Peyer's patch (tissue), 4 donors: Measurements from ENCODE around the gene LRRN3.

Experiments used
- POLR2A ChIP-seq, 2 donors: fragments of 450-650 bp; IDR thresholded peaks; one replicate each; pipeline ENCODE4 v1.5.1; 2017; ENCODE audit warnings: antibody characterized with exemption in 2 of 2, mild to moderate bottlenecking in 2 of 2, moderate library complexity in 2 of 2
- TF ChIP-seq, protein P1 (sequence below), 6 experiments: fragments of 450-650 bp in 4 of 6; fragments of 200-600 bp in 2 of 6; sonication (generic) in 1 of 6; IDR thresholded peaks; one replicate each; pipeline ENCODE4 v1.5.1; 2017 to 2019; ENCODE audit warnings: antibody characterized with exemption in 6 of 6, mild to moderate bottlenecking in 3 of 6, moderate library complexity in 1 of 6

GRCh38 chr7:111088328-111088727 lies 2.6 kb upstream of the LRRN3 start:
- TF ChIP-seq, protein P1, sequence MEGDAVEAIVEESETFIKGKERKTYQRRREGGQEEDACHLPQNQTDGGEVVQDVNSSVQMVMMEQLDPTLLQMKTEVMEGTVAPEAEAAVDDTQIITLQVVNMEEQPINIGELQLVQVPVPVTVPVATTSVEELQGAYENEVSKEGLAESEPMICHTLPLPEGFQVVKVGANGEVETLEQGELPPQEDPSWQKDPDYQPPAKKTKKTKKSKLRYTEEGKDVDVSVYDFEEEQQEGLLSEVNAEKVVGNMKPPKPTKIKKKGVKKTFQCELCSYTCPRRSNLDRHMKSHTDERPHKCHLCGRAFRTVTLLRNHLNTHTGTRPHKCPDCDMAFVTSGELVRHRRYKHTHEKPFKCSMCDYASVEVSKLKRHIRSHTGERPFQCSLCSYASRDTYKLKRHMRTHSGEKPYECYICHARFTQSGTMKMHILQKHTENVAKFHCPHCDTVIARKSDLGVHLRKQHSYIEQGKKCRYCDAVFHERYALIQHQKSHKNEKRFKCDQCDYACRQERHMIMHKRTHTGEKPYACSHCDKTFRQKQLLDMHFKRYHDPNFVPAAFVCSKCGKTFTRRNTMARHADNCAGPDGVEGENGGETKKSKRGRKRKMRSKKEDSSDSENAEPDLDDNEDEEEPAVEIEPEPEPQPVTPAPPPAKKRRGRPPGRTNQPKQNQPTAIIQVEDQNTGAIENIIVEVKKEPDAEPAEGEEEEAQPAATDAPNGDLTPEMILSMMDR (IDR thresholded peaks at IDR 0.05) = no peak
- TF ChIP-seq POLR2A (IDR thresholded peaks at IDR 0.05) = no peak
